A549 (cell line): Measurements from ENCODE around the gene VANGL1. TPM values are rescaled to one million over a fixed set of nuclear protein-coding genes. Genes with fewer than 3 reads are reported as not detected.

Experiments
- ATAC-seq, 2 experiments: fragments of 200-7000 bp in 1 of 2; fragments of >200 bp in 1 of 2; cut with Nextera tagmentation in 1 of 2; cut with Tn5 transposase in 1 of 2; 3 replicates each; pipeline versions ENCODE4 v1.8.0 to v1.9.1; 2018 to 2020; ENCODE audit warnings: mild to moderate bottlenecking in 1 of 2, moderate library complexity in 1 of 2
- CTCF ChIA-PET: fragments of 300-600 bp; sonication (Branson Sonifier 250); formaldehyde crosslinking; extraction: SDS; loops from one replicate; lab custom pipeline; 2021; ENCODE audit warnings: antibody characterized with exemption, inconsistent platforms; lab: Yijun Ruan, JAX
- POLR2A ChIA-PET: fragments of 350-600 bp; formaldehyde crosslinking; extraction: SDS; loops from one replicate; lab custom pipeline; 2021; ENCODE audit warnings: antibody characterized with exemption, inconsistent platforms; lab: Yijun Ruan, JAX
- DNase-seq, 2 experiments: peaks; one replicate each; pipeline versions ENCODE4 v3.0.0 to v3.0.0-alpha.2; 2011 to 2016; ENCODE audit warnings: low read depth in 1 of 2, low spot score in 1 of 2
- FAIRE-seq: peaks from 2 replicates; lab custom pipeline; 2011; peaks lifted over from hg19 to GRCh38; lab: Jason Lieb, UNC
- H3K27ac ChIP-seq, 2 experiments: fragments of >200 bp; sonication (Bioruptor Twin); formaldehyde crosslinking; 3 replicates each; pipeline ENCODE4 v1.5.1; 2016 to 2017
- H3K4me1 ChIP-seq: fragments of >200 bp; sonication (Bioruptor Twin); formaldehyde crosslinking; 3 replicates; pipeline ENCODE4 v1.6.1; 2016
- H3K4me2 ChIP-seq: fragments of >200 bp; sonication (Bioruptor Twin); formaldehyde crosslinking; 3 replicates; pipeline ENCODE4 v1.6.1; 2016
- H3K4me3 ChIP-seq: fragments of >200 bp; sonication (Bioruptor Twin); formaldehyde crosslinking; 3 replicates; pipeline ENCODE4 v1.5.1; 2016
- H3K9me3 ChIP-seq: fragments of >200 bp; sonication (Bioruptor Twin); formaldehyde crosslinking; 3 replicates; pipeline ENCODE4 v1.6.1; 2016
- CBX8 ChIP-seq: fragments of 200-600 bp; sonication (generic); IDR thresholded peaks from 2 replicates; pipeline ENCODE4 v1.6.1; 2016
- ELK1 ChIP-seq: fragments of 150-350 bp; IDR thresholded peaks from 2 replicates; pipeline ENCODE4 v1.6.1; 2014; ENCODE audit warnings: low read depth, mild to moderate bottlenecking, low read length
- FOSB ChIP-seq: fragments of 250-450 bp; sonication (Bioruptor Pico); IDR thresholded peaks from 2 replicates; pipeline ENCODE4 v1.5.0; 2020; ENCODE audit warnings: mild to moderate bottlenecking, moderate library complexity
- GATA3 ChIP-seq: IDR thresholded peaks from 2 replicates; pipeline ENCODE4 v1.6.1; 2012; ENCODE audit warnings: borderline replicate concordance
- HES2 ChIP-seq: fragments of >200 bp; sonication (Bioruptor Twin); formaldehyde crosslinking; IDR thresholded peaks from 2 replicates; pipeline ENCODE4 v1.6.1; 2016
- HOXA7 ChIP-seq: fragments of 250-450 bp; sonication (Bioruptor Pico); IDR thresholded peaks from 2 replicates; pipeline ENCODE4 v1.5.0; 2020; ENCODE audit warnings: mild to moderate bottlenecking, moderate library complexity
- KDM5A ChIP-seq: fragments of 200-600 bp; sonication (generic); IDR thresholded peaks from 2 replicates; pipeline ENCODE4 v1.6.1; 2016; ENCODE audit warnings: antibody characterized with exemption, mild to moderate bottlenecking
- MAX ChIP-seq: IDR thresholded peaks from 2 replicates; pipeline ENCODE4 v1.6.1; 2012
- MAZ ChIP-seq: fragments of 150-350 bp; IDR thresholded peaks from 2 replicates; pipeline ENCODE4 v1.6.1; 2014; ENCODE audit warnings: antibody characterized with exemption, low read depth, low read length, borderline replicate concordance
- RAD21 ChIP-seq, 2 experiments: fragments of >200 bp in 1 of 2; sonication (Bioruptor Twin) in 1 of 2; formaldehyde crosslinking in 1 of 2; IDR thresholded peaks in 1 of 2; conservative IDR thresholded peaks in 1 of 2; 2 replicates in 1 of 2; 3 replicates in 1 of 2; pipeline ENCODE4 v1.6.1; 2012 to 2018; ENCODE audit warnings: inconsistent platforms in 1 of 2
- RARB ChIP-seq: fragments of 250-450 bp; sonication (Bioruptor Pico); IDR thresholded peaks from 2 replicates; pipeline ENCODE4 v1.8.0; 2021; ENCODE audit warnings: mild to moderate bottlenecking, moderate library complexity
- RFX5 ChIP-seq: fragments of 450-650 bp; IDR thresholded peaks from 2 replicates; pipeline ENCODE4 v1.7.1; 2014; ENCODE audit warnings: antibody characterized with exemption, mild to moderate bottlenecking, moderate library complexity
- SMC3 ChIP-seq: fragments of >200 bp; sonication (Bioruptor Twin); formaldehyde crosslinking; IDR thresholded peaks from 3 replicates; pipeline ENCODE4 v1.6.1; 2018; ENCODE audit warnings: inconsistent platforms
- SREBF2 ChIP-seq: fragments of 450-650 bp; IDR thresholded peaks from 2 replicates; pipeline ENCODE4 v1.6.1; 2014; ENCODE audit warnings: mild to moderate bottlenecking, moderate library complexity
- TP53 ChIP-seq: fragments of 250-450 bp; sonication (Bioruptor Pico); IDR thresholded peaks from 2 replicates; pipeline ENCODE4 v1.5.0; 2021; ENCODE audit warnings: mild to moderate bottlenecking, moderate library complexity
- ZFP36 ChIP-seq: fragments of 450-650 bp; IDR thresholded peaks from 2 replicates; pipeline ENCODE4 v1.6.1; 2014; ENCODE audit warnings: borderline replicate concordance; ENCODE audit not compliant: partially characterized antibody
- WGBS: methylation state at CpG from one replicate; pipeline ENCODE4 v1.1.6; 2017; ENCODE audit errors: missing lambda C conversion rate; 5-methylcytosine and 5-hydroxymethylcytosine counted together
- polyA plus RNA-seq, 4 experiments: library from polyadenylated mRNA; depleted of rRNA in 3 of 4; stranded (reverse); fragments of >200 nt; fragmentation: RNase III in 1 of 4; extraction: RNeasy Plus Mini Kit Qiagen cat#74134 plus additional on column Dnase treatment in 1 of 4; gene quantifications; 2 replicates in 3 of 4; 3 replicates in 1 of 4; pipeline ENCODE4 v1.2.3, GENCODE V29; 2011 to 2017
- TF ChIP-seq, protein P1 (sequence below): fragments of >200 bp; sonication (Bioruptor Twin); formaldehyde crosslinking; IDR thresholded peaks from 3 replicates; pipeline ENCODE4 v1.5.1; 2016
- TF ChIP-seq, protein P2 (sequence below): fragments of 450-650 bp; IDR thresholded peaks from 2 replicates; pipeline ENCODE4 v1.6.1; 2014; ENCODE audit warnings: antibody characterized with exemption
- TF ChIP-seq, protein P3 (sequence below): IDR thresholded peaks from 2 replicates; pipeline ENCODE4 v1.6.1; 2012
- TF ChIP-seq, protein P4 (sequence below): fragments of 250-450 bp; sonication (Bioruptor Pico); IDR thresholded peaks from 2 replicates; pipeline ENCODE4 v1.5.0; 2020; ENCODE audit warnings: low read depth, mild to moderate bottlenecking, moderate library complexity

The VANGL1 gene
- polyA plus RNA-seq, 2 of the 4 experiments (the other 2 are of a cell fraction): 11.0 to 11.5 TPM

- H3K9me3 ChIP-seq: no peaks in the 10 kb centered on the region
- CTCF ChIA-PET: interaction anchor here (0.6 to 10.2 kb wide), 26 partner anchors 9 to 1020 kb away, joined by 3 to 98 read pairs (median 4); no protein-coding TSS in a partner anchor
- ATAC-seq: no peak
- H3K27ac ChIP-seq: no peak overlapping the region
- H3K4me2 ChIP-seq: no peak overlapping the region
- TF ChIP-seq ELK1: no peak
- no peak for TF ChIP-seq SREBF2
- no peak for TF ChIP-seq FOSB
- TF ChIP-seq KDM5A: no peak
- no peak for TF ChIP-seq GATA3
- no peak overlapping the region for H3K4me3 ChIP-seq
- POLR2A ChIA-PET: no interaction called here
- no peaks in the 10 kb centered on the region for H3K4me1 ChIP-seq
- FAIRE-seq: no peak
- 98% methylated on average over 4 of the region's 4 CpGs for WGBS
- no peak for DNase-seq
Measured at GRCh38 chr1:115594600-115594999, 47.2 kb upstream of the VANGL1 start.

DNA sequence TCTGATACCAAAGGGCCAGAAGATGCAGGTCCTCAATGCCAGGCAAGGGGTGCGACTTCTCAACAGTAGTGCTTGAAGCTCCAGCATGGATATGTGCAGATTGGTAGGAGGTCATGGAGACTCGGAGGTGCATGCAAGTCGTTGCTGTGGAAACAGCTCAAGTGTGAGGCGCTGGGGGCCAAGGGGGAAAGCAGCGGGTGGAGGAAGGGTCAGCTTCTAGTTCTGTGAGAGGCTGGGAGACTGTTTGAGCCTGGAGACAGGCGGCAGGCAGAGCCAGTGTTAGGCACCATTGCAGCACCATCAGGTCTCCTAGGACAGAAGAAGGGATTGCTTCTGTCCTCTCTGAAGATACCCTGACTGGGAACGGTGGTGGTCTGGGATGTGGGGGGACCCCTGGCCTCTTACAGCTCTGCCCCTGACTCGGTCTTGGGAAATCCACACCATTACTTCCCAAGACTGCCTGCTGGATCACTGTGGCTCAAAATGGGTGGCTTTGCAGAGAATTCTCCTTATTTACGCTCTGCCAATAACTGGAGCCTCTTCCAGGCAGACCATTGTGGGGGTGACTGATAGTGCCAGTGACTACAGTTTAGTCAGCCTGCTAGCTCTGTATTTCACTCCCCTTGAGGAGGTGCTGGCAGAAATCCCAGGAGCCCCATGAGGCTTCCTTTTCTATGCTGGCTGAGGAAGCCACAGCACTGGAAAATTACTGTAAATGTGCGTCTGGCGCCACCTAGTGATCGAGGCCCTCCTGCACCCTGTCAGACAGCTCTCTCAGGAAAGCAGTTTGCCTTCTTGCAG, 46.3 kb upstream of the VANGL1 start:
- Histone ChIP-seq H3K4me1 (no peaks in the 10 kb centered on the region), H3K27ac (peak overlapping the region in 1 of 2 experiments; percentile 67; a peak in 3 of 6 replicates), H3K4me2 (no peak overlapping the region; the same call in 2 of the 3 replicates), H3K9me3 (no peaks in the 10 kb centered on the region), H3K4me3 (no peak overlapping the region)
- POLR2A ChIA-PET: no interaction called here
- TF ChIP-seq RARB (CRISPR knock-in tag): no peak
- TF ChIP-seq, protein P1, sequence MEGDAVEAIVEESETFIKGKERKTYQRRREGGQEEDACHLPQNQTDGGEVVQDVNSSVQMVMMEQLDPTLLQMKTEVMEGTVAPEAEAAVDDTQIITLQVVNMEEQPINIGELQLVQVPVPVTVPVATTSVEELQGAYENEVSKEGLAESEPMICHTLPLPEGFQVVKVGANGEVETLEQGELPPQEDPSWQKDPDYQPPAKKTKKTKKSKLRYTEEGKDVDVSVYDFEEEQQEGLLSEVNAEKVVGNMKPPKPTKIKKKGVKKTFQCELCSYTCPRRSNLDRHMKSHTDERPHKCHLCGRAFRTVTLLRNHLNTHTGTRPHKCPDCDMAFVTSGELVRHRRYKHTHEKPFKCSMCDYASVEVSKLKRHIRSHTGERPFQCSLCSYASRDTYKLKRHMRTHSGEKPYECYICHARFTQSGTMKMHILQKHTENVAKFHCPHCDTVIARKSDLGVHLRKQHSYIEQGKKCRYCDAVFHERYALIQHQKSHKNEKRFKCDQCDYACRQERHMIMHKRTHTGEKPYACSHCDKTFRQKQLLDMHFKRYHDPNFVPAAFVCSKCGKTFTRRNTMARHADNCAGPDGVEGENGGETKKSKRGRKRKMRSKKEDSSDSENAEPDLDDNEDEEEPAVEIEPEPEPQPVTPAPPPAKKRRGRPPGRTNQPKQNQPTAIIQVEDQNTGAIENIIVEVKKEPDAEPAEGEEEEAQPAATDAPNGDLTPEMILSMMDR: peak; percentile 79
- TF ChIP-seq ZFP36: no peak
- TF ChIP-seq, protein P2, sequence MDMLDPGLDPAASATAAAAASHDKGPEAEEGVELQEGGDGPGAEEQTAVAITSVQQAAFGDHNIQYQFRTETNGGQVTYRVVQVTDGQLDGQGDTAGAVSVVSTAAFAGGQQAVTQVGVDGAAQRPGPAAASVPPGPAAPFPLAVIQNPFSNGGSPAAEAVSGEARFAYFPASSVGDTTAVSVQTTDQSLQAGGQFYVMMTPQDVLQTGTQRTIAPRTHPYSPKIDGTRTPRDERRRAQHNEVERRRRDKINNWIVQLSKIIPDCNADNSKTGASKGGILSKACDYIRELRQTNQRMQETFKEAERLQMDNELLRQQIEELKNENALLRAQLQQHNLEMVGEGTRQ: no peak
- 0 out of 2 replicates have a peak, but pooled peaks have one; percentile 16 for TF ChIP-seq MAX
- TF ChIP-seq MAZ: no peak
- TF ChIP-seq RAD21 (conservative IDR thresholded peaks at IDR 0.05 in 1 of 2, IDR thresholded peaks at IDR 0.05 in 1 of 2): peak; percentile 90 to 95
- peak; percentile 84 for TF ChIP-seq SMC3
- TF ChIP-seq, protein P3, sequence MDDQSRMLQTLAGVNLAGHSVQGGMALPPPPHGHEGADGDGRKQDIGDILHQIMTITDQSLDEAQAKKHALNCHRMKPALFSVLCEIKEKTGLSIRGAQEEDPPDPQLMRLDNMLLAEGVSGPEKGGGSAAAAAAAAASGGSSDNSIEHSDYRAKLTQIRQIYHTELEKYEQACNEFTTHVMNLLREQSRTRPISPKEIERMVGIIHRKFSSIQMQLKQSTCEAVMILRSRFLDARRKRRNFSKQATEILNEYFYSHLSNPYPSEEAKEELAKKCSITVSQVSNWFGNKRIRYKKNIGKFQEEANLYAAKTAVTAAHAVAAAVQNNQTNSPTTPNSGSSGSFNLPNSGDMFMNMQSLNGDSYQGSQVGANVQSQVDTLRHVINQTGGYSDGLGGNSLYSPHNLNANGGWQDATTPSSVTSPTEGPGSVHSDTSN: no peak
- CTCF ChIA-PET: interaction anchor here (0.7 to 10.2 kb wide), 59 partner anchors 9 to 1021 kb away, joined by 3 to 98 read pairs (median 3); no protein-coding TSS in a partner anchor
- DNase-seq (peak; percentile 43 to 71), ATAC-seq (peak; percentile 92 to 98), FAIRE-seq (no peak)
- WGBS: 57% methylated on average over 12 of the region's 12 CpGs

DNA sequence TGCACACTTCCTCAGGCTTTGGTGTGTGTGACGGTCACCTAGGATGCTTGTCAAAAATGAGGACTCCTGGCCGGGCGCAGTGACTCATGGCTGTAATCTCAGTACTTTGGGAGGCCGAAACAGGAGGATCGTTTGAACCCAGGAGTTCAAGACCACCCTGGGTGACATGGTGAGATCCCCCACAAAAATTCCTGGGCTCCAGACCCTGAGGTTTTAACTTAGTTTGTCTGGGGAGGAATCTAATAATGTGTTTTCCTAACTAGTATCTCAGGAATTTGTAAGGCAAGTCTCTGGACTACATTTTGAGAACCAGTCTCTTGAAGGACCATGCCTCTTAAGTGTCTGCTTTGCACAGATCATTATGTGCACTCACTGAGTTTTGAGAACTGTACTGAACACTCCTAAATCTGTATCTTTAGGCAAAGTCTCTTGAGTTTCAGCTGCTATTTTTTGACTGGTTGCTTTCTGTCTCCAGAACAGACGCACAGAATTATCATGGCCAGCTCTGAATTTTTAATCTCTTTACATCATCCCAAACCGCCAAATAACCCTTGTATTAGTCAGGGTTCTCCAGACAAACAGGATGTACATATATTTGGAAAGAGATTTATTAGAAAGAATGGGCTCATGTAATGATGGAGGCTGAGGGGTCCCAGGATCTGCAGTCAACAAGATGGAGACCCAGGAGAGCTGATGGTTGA, 45.5 kb upstream of the VANGL1 start:
- Histone ChIP-seq H3K4me2 (no peak overlapping the region), H3K4me1 (no peaks in the 10 kb centered on the region), H3K9me3 (no peaks in the 10 kb centered on the region), H3K27ac (no peak overlapping the region), H3K4me3 (no peak overlapping the region)
- TF ChIP-seq, protein P4, sequence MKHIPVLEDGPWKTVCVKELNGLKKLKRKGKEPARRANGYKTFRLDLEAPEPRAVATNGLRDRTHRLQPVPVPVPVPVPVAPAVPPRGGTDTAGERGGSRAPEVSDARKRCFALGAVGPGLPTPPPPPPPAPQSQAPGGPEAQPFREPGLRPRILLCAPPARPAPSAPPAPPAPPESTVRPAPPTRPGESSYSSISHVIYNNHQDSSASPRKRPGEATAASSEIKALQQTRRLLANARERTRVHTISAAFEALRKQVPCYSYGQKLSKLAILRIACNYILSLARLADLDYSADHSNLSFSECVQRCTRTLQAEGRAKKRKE (CRISPR knock-in tag): no peak
- TF ChIP-seq TP53 (CRISPR knock-in tag): no peak
- TF ChIP-seq, protein P2: no peak
- TF ChIP-seq HOXA7 (CRISPR knock-in tag): no peak
- no peak for TF ChIP-seq MAZ
- TF ChIP-seq RFX5: no peak
- no peak for TF ChIP-seq HES2
- no peak for TF ChIP-seq CBX8
- TF ChIP-seq FOSB: no peak
- FAIRE-seq (no peak), ATAC-seq (no peak), DNase-seq (no peak)
- ChIA-PET POLR2A (no interaction called here), CTCF (interaction anchor here (0.7 to 10.2 kb wide), 46 partner anchors 8 to 905 kb away, joined by 3 to 98 read pairs (median 4); no protein-coding TSS in a partner anchor)
- WGBS: 45% methylated on average over 3 of the region's 7 CpGs
